Small intestine (tissue), 7 donors: Measurements from ENCODE around the gene ASB8. TPM values are rescaled to one million over a fixed set of nuclear protein-coding genes. Genes with fewer than 3 reads are reported as not detected.
A peak's percentile ranks its signal among the peaks of the same experiment; 100 is the strongest.
"Not testable (repeated sequence)": the region's sequence is repeated elsewhere in the genome, so short reads cannot be mapped to it uniquely, and the experiment has no call there.

Source experiments
- DNase-seq, 2 donors: peaks; one replicate each; pipeline versions ENCODE4 v3.0.0 to v3.0.0-alpha.2; 2013
- FAIRE-seq: peaks from 2 replicates; lab custom pipeline; 2012; peaks lifted over from hg19 to GRCh38; lab: Jason Lieb, UNC
- H3K27ac ChIP-seq, 3 donors: one replicate each; pipeline ENCODE4 v1.5.1; 2013; ENCODE audit warnings: low read length in 2 of 3, mild to moderate bottlenecking in 2 of 3, control low read depth in 1 of 3, inconsistent platforms in 1 of 3, low read depth in 1 of 3, moderate library complexity in 1 of 3
- H3K27me3 ChIP-seq, 3 donors: one replicate each; pipeline ENCODE4 v1.6.1; 2013; ENCODE audit warnings: low read length in 3 of 3, inconsistent platforms in 1 of 3; ENCODE audit not compliant: control insufficient read depth in 3 of 3, insufficient read depth in 3 of 3
- H3K36me3 ChIP-seq, 3 donors: one replicate each; pipeline ENCODE4 v1.6.1; 2013; ENCODE audit warnings: low read length in 3 of 3, inconsistent platforms in 1 of 3, low read depth in 1 of 3, mild to moderate bottlenecking in 1 of 3, moderate library complexity in 1 of 3; ENCODE audit not compliant: control insufficient read depth in 3 of 3, insufficient read depth in 2 of 3
- H3K4me1 ChIP-seq, 3 donors: one replicate each; pipeline ENCODE4 v1.6.1; 2013; ENCODE audit warnings: low read length in 2 of 3, inconsistent platforms in 1 of 3, low read depth in 1 of 3, mild to moderate bottlenecking in 1 of 3, moderate library complexity in 1 of 3; ENCODE audit not compliant: control insufficient read depth in 3 of 3, insufficient read depth in 2 of 3
- H3K4me3 ChIP-seq, 3 donors: one replicate each; pipeline ENCODE4 v1.5.1; 2013; ENCODE audit warnings: low read length in 3 of 3, control low read depth in 1 of 3, inconsistent platforms in 1 of 3, low read depth in 1 of 3, mild to moderate bottlenecking in 1 of 3, moderate library complexity in 1 of 3
- H3K9me3 ChIP-seq, 2 donors: one replicate each; pipeline ENCODE4 v1.6.1; 2013; ENCODE audit warnings: low read depth in 1 of 2, low read length in 1 of 2; ENCODE audit not compliant: control insufficient read depth in 2 of 2, insufficient read depth in 1 of 2
- WGBS, 3 donors: extraction: QIAGEN DNeasy Blood & Tissue Kit; methylation state at CpG; one replicate each; pipeline ENCODE4 v1.1.7; 2013; 5-methylcytosine and 5-hydroxymethylcytosine counted together
- polyA plus RNA-seq, 4 donors: library from polyadenylated mRNA; stranded (reverse) in 3 of 4; unstranded in 1 of 4; fragments of 200-250 nt in 3 of 4; fragments of 120-200 nt in 1 of 4; gene quantifications; one replicate each; pipeline versions ENCODE4 v1.2.1 to v1.2.3, GENCODE V29; 2013
- donor health status: healthy with polysubstance abuse.
- donor health status: control.
- donor health status: control.
- donor health status: Bipolar disorder and iron deficiency.
- donor health status: healthy.

ASB8 gene
- polyA plus RNA-seq, 4 donors: 17.6 to 29.6 (median 24.0) TPM

GRCh38 chr12:48125985-48126384, 31.3 kb downstream of the ASB8 start:
- WGBS, 3 donors: 86 to 91% (median 91%) methylated on average over 4 of the region's 4 CpGs
- peaks cover 2 to 10% (median 6%) of the 10 kb centered on the region in 3 donors for H3K36me3 ChIP-seq
- H3K27me3 ChIP-seq: no peaks in the 10 kb centered on the region
- H3K4me3 ChIP-seq: no peak overlapping the region
- no peak overlapping the region for H3K27ac ChIP-seq
- no peak for FAIRE-seq
- no peak for DNase-seq
- H3K9me3 ChIP-seq: no peaks in the 10 kb centered on the region
- H3K4me1 ChIP-seq: peaks cover 0 to 2% (median 0%) of the 10 kb centered on the region in 3 donors

DNA sequence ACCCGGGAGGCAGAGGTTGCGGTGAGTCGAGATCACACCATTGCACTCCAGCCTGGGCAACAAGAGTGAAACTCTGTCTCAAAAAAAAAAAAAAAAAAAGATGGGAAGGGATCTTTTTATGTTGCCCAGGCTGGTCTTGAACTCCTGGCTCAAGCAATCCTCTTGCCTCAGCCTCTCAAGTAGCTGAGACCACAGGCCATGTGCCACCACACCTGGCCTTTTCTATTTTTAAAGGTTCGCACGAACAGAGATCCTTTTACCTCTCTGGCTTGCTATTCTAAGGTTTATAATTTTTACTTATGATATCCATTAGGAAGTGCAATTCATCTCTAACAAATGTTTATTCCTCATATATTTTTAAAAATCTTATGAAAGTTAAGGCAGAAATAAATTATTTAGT, 31.8 kb downstream of the ASB8 start:
- 92 to 98% (median 97%) methylated on average over 2 to 5 of the region's 5 CpGs for WGBS, 3 donors
- not testable (repeated sequence) for FAIRE-seq, DNase-seq, H3K9me3 ChIP-seq, H3K36me3 ChIP-seq, H3K4me3 ChIP-seq, H3K4me1 ChIP-seq, H3K27ac ChIP-seq, H3K27me3 ChIP-seq

DNA sequence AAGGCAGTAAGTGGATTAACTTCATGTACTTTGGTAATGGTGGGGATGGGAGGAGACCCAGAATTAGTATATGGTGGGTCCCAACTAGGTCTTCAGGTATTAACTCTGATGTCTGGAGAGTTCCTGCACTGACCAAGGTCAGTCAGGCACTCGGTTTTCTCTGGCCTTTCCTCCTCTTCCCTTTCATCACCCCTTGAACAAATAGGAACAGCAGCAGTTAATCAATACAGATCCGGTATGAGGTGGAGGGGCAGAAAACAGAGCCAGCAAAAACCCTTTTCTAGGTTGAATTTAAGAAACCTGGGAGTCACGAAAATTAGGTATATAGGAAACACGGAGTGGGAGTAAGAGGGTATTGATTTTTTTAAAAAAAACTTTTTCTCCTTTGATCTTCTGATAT, 34.1 kb downstream of the ASB8 start:
- H3K4me3 ChIP-seq: no peak overlapping the region
- H3K27me3 ChIP-seq: no peaks in the 10 kb centered on the region
- 77 to 85% (median 80%) methylated on average over 4 of the region's 4 CpGs for WGBS, 3 donors
- peaks cover 0 to 3% (median 2%) of the 10 kb centered on the region in 3 donors for H3K4me1 ChIP-seq
- no peak overlapping the region for H3K27ac ChIP-seq
- DNase-seq (no peak), FAIRE-seq (no peak)
- no peaks in the 10 kb centered on the region for H3K9me3 ChIP-seq
- H3K36me3 ChIP-seq: peaks cover 2 to 5% (median 2%) of the 10 kb centered on the region in 3 donors

GRCh38 chr12:48122065-48122834, 35.1 kb downstream of the ASB8 start:
- WGBS, 3 donors: 37 to 74% (median 69%) methylated on average over 2 of the region's 2 CpGs
- Histone ChIP-seq H3K27ac (no peak overlapping the region), H3K9me3 (no peaks in the 10 kb centered on the region), H3K36me3 (peaks cover 1 to 2% (median 2%) of the 10 kb centered on the region in 3 donors), H3K4me3 (no peak overlapping the region), H3K27me3 (no peaks in the 10 kb centered on the region), H3K4me1 (peaks cover 0 to 3% (median 2%) of the 10 kb centered on the region in 3 donors)
- FAIRE-seq (no peak), DNase-seq (peak; percentile 44 to 69)

- Histone ChIP-seq H3K9me3 (no peaks in the 10 kb centered on the region), H3K4me3 (no peak overlapping the region), H3K27ac (no peak overlapping the region), H3K27me3 (no peaks in the 10 kb centered on the region), H3K4me1 (peaks cover 0 to 3% (median 2%) of the 10 kb centered on the region in 3 donors), H3K36me3 (peaks cover 0 to 2% (median 2%) of the 10 kb centered on the region in 3 donors)
- 96 to 98% (median 97%) methylated on average over 1 of the region's 1 CpG for WGBS, 3 donors
- DNase-seq (no peak), FAIRE-seq (no peak)
Measured at GRCh38 chr12:48121522-48121921, 35.8 kb downstream of the ASB8 start.

GRCh38 chr12:48119834-48120195, 37.5 kb downstream of the ASB8 start:
- no peaks in the 10 kb centered on the region for H3K9me3 ChIP-seq
- 14 to 21% (median 18%) methylated on average over 5 of the region's 5 CpGs for WGBS, 3 donors
- DNase-seq: no peak
- H3K27me3 ChIP-seq: no peaks in the 10 kb centered on the region
- H3K36me3 ChIP-seq: peaks cover 0 to 2% (median 2%) of the 10 kb centered on the region in 3 donors
- peak overlapping the region; percentile 30 to 78 (median 45) for H3K4me3 ChIP-seq
- no peak overlapping the region for H3K27ac ChIP-seq
- peaks cover 0 to 3% (median 2%) of the 10 kb centered on the region in 3 donors for H3K4me1 ChIP-seq
- no peak for FAIRE-seq

GRCh38 chr12:48119078-48119833, 38.1 kb downstream of the ASB8 start, which contains the start of gene PFKM:
TSS of gene PFKM (plus strand) at chr12:48119364. CDS start at chr12:48122775, 3,411 bp downstream.
- Histone ChIP-seq H3K27ac (peak within 1 kb of the TSS in 2 of 3 donors; percentile 0 to 57), H3K36me3 (peaks cover 0 to 2% (median 2%) of the 10 kb centered on the region in 3 donors), H3K27me3 (no peaks in the 10 kb centered on the region), H3K9me3 (no peaks in the 10 kb centered on the region), H3K4me3 (peak within 1 kb of the TSS; percentile 30 to 78 (median 45)), H3K4me1 (peaks cover 0 to 3% (median 2%) of the 10 kb centered on the region in 3 donors)
- DNase-seq (peak; percentile 90 to 92), FAIRE-seq (no peak)
- WGBS, 3 donors: 0 to 7% (median 2%) methylated on average over 18 to 20 of the region's 20 CpGs

- peaks cover 0 to 2% (median 0%) of the 10 kb centered on the region in 3 donors for H3K36me3 ChIP-seq
- no peaks in the 10 kb centered on the region for H3K9me3 ChIP-seq
- DNase-seq (no peak), FAIRE-seq (no peak)
- H3K27ac ChIP-seq: peak overlapping the region in 1 of 3 donors; percentile 30
- peaks cover 0 to 3% (median 2%) of the 10 kb centered on the region in 3 donors for H3K4me1 ChIP-seq
- no peaks in the 10 kb centered on the region for H3K27me3 ChIP-seq
- H3K4me3 ChIP-seq: peak overlapping the region in 1 of 3 donors; percentile 78
- WGBS, 3 donors: 18 to 27% (median 23%) methylated on average over 3 of the region's 3 CpGs
Measured at GRCh38 chr12:48118284-48118871, 38.9 kb downstream of the ASB8 start.
